Measurements from ENCODE around the gene ODF4.

ODF4 gene

DNA sequence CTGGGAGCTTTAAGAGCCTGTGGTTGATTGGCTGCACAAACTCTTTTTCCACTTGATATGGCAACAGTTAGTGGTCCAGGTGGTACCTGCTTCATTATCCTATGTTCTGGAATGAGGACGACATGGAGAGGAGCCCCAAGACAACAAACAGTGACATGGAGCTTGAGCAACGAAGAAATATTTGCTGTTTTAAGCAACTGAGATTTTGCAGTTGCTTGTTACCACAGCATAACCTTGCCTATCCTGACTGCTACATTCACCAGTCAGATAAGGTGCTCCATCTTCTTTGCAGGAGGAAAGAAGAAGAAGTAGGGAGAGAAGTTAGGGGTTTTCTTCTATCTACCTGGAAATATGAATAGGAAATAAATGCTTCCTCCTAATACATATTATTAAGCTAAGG, 7.5 kb upstream of the ODF4 start:
- TF ChIP-seq, protein P1, sequence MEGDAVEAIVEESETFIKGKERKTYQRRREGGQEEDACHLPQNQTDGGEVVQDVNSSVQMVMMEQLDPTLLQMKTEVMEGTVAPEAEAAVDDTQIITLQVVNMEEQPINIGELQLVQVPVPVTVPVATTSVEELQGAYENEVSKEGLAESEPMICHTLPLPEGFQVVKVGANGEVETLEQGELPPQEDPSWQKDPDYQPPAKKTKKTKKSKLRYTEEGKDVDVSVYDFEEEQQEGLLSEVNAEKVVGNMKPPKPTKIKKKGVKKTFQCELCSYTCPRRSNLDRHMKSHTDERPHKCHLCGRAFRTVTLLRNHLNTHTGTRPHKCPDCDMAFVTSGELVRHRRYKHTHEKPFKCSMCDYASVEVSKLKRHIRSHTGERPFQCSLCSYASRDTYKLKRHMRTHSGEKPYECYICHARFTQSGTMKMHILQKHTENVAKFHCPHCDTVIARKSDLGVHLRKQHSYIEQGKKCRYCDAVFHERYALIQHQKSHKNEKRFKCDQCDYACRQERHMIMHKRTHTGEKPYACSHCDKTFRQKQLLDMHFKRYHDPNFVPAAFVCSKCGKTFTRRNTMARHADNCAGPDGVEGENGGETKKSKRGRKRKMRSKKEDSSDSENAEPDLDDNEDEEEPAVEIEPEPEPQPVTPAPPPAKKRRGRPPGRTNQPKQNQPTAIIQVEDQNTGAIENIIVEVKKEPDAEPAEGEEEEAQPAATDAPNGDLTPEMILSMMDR (IDR thresholded peaks at IDR 0.05; ENCODE audit: unreplicated experiment in 3 of 3), result no peak
- Mint-ChIP-seq H3K4me1 (no peaks in the 10 kb centered on the region), H3K4me3 (no peak overlapping the region), H3K36me3 (ENCODE audit: low read depth) (no peaks in the 10 kb centered on the region), H3K27me3 (ENCODE audit: low read depth) (peaks cover 3% of the 10 kb centered on the region), H3K27ac (no peak overlapping the region), H3K9me3 (no peaks in the 10 kb centered on the region)

DNA sequence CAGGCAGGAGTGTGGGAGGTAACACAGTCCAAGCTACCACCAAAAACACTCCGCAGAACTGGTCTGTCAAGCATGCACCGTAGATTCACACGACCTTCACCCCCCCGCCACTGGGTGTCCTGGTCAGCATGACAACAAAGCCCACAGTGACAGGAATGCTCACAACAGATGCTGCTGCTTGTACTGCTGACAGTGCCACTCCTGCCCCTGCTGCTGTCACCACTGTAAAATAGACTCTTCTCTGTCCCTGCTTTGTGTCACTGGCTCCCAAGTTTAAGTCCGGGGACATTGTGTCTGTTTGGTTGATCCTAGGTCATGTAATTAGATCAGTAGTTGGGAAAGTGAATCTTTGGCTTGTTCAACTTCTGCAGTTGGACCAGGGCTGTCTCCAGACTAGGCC, 7.0 kb upstream of the ODF4 start:
- no peak overlapping the region for H3K27ac Mint-ChIP-seq
- TF ChIP-seq, protein P1 (IDR thresholded peaks at IDR 0.05; ENCODE audit: unreplicated experiment in 3 of 3), result no peak
- peaks cover 3% of the 10 kb centered on the region for H3K27me3 Mint-ChIP-seq (ENCODE audit: low read depth)
- H3K36me3 Mint-ChIP-seq (ENCODE audit: low read depth), result no peaks in the 10 kb centered on the region
- H3K4me3 Mint-ChIP-seq, result no peak overlapping the region
- no peaks in the 10 kb centered on the region for H3K9me3 Mint-ChIP-seq
- H3K4me1 Mint-ChIP-seq, result no peaks in the 10 kb centered on the region

DNA sequence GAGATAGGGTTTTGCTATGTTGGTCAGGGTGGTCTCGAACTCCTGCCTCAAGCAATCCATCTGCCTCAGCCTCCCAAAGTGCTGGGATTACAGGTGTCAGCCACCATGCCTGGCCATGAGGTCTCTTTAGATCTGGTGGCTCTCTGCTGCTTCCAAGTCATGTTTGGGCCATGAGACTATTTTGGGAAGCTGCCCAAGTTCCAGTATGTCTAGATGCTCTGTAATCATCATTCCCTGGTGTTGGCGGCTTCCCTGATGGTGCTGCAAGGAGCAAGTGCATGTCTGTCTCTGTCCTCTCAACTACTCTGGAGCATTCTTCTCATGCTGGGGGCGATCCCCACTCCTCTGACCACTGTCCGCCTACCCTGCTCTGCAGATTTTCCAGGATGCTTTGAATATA, 6.4 kb upstream of the ODF4 start:
- Mint-ChIP-seq H3K4me1 (peaks cover 1% of the 10 kb centered on the region), H3K36me3 (ENCODE audit: low read depth) (no peaks in the 10 kb centered on the region), H3K27me3 (ENCODE audit: low read depth) (no peaks in the 10 kb centered on the region), H3K4me3 (no peak overlapping the region), H3K9me3 (no peaks in the 10 kb centered on the region), H3K27ac (no peak overlapping the region)
- TF ChIP-seq, protein P1 (IDR thresholded peaks at IDR 0.05; ENCODE audit: unreplicated experiment in 3 of 3), result no peak

DNA sequence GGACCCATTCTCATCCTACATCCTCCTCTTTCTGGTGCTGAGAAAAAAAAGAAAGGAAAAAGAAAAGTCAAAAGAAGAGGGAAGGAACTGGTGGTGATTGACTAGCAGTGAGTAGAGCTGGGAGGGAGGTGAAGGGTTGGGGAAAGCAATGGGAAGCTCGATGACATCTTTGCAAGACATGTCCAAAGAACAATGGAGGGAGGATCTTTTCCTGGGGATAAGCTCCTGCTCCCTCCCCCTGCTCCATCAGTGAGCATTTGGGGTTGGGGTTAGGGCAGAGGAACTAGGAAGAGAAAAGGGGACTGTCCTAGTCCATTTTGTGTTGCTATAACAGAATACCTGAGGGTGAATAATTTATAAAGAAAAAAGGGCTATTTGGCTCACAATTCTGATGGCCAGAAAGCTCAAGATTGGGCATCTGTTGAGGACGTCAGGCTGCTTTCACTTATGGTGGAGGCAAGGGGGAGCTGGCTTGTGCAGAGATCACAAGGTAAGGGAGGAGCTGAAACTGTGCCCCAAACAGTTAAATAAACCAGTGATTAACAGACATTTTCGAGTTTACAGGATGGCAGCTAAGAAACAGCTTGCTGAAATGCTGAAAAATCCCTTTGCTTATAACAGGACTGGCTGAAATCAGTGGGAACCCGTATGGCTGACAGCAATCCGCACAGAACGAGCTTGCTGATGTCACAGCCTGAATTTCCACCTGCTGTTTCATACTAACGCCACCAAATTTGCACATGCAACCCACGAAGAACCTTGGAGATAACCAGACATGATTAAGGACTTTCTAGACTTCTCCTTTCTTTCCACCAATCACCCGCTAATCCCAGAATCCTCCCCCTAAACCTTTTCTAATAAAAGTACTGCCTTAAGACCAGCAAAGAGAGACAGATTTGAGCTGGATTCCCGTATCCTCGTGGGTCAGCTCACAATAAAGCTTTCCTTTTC, 1.6 kb upstream of the ODF4 start:
- Mint-ChIP-seq H3K9me3 (no peaks in the 10 kb centered on the region), H3K4me1 (peaks cover 6% of the 10 kb centered on the region), H3K27ac (peak overlapping the region in 1 of 3 experiments; percentile 10), H3K4me3 (no peak overlapping the region), H3K36me3 (ENCODE audit: low read depth) (no peaks in the 10 kb centered on the region), H3K27me3 (ENCODE audit: low read depth) (peaks cover 4% of the 10 kb centered on the region)
- TF ChIP-seq, protein P1 (IDR thresholded peaks at IDR 0.05; ENCODE audit: unreplicated experiment in 3 of 3), result no peak

DNA sequence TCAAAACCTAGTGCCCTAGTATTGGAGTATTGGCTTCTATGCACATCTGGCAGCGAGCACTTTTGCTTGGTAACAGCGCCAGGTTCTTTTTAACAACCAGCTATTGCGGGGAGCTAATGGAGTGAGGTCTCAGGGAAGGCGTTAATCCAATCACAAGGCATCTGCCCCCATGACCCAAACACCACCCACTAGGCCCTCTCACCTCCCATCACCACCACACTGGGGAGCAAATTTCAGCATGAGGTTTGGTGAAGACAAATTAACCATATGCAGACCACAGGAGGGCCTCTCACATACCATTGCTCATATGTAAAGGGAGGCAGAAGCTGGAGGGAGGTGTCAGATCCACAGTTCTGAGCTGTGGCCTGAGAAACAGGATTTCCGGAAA, 893 bp upstream of the ODF4 start:
- H3K4me3 Mint-ChIP-seq, result no peak overlapping the region

More for the DNA sequence above, 893 bp upstream of the ODF4 start:
- H3K36me3 Mint-ChIP-seq (ENCODE audit: low read depth), result no peaks in the 10 kb centered on the region
- TF ChIP-seq, protein P1 (IDR thresholded peaks at IDR 0.05; ENCODE audit: unreplicated experiment in 3 of 3), result no peak
- H3K27me3 Mint-ChIP-seq (ENCODE audit: low read depth), result peaks cover 4% of the 10 kb centered on the region
- peak overlapping the region in 1 of 3 experiments; percentile 10 for H3K27ac Mint-ChIP-seq
- H3K4me1 Mint-ChIP-seq, result peaks cover 6% of the 10 kb centered on the region
- no peaks in the 10 kb centered on the region for H3K9me3 Mint-ChIP-seq

All from nephron (organoid).